GM18951 (cell line): ENCODE data around the gene BDNF.
"Not testable (repeated sequence)": the region's sequence is repeated elsewhere in the genome, so short reads cannot be mapped to it uniquely, and the experiment has no call there.

Experiments used
- POLR2A ChIP-seq: IDR thresholded peaks from 4 replicates; pipeline ENCODE4 v1.6.1; 2011; ENCODE audit warnings: mild to moderate bottlenecking; ENCODE audit not compliant: insufficient read length, insufficient read depth; ENCODE audit errors: extremely low read depth
- in situ Hi-C: fragments of 300-500 bp; cut with MboI; formaldehyde crosslinking; loops from one replicate; pipeline ENCODE4 v1.12.0; 2022; ENCODE audit warnings: low sequenced_read_pairs, mixed read lengths, inconsistent platforms; ENCODE audit not compliant: unreplicated experiment

Gene BDNF

DNA sequence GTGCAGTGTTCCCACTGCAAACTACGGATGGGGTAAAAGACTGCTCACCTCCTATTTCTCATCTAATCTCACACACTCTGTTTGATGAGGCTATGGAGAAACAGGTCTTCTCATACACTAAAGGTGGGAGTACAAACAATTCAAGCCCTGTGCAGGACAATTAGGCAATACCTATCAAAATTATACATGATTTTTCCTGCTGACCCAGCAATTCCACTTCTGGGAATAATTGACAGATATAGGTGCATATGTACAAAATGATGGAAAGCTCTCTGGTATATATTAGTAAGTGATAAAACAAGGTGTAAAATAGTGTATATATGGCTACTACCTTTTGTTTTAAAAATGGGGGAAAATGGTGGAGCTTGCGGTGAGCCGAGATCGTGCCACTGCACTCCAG is 23.1 kb downstream of the BDNF start:
- TF ChIP-seq POLR2A: no peak
- in situ Hi-C loops: loop anchor here (25.0 kb wide), 1 partner anchor 1010 kb away; no protein-coding TSS in a partner anchor

DNA sequence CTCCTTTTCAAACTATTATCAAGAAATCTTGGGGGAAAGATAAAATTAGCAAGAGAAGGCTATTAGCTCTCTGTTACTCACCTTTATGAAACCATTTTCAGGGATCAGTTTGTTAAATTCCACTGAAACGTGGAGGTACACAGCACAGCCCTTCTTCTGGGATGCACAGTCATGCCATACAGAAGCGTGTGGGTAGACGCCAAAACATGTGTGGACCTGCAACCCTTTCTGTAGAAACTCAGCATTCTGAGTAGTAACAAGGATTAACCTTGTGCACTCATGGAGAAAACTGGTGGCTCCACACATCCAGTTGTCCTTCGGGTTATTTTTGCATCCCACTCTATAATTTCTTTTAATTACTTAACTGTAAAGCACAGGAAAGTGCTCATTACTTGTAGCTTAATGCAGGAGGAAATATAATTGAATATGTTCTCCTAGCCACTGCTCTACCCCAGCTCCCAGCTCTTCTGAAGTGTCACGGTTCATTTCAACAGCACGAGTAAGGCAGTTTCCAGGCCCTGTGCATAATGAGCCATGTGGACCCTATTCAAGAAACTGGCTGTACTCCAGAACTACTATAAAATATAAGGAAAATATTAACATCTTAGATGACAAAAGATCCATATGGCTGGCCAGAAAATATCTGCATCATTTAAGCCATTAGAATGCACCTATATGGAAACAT is 26.1 kb downstream of the BDNF start:
- no peak for TF ChIP-seq POLR2A
- in situ Hi-C loops: no loop called here

DNA sequence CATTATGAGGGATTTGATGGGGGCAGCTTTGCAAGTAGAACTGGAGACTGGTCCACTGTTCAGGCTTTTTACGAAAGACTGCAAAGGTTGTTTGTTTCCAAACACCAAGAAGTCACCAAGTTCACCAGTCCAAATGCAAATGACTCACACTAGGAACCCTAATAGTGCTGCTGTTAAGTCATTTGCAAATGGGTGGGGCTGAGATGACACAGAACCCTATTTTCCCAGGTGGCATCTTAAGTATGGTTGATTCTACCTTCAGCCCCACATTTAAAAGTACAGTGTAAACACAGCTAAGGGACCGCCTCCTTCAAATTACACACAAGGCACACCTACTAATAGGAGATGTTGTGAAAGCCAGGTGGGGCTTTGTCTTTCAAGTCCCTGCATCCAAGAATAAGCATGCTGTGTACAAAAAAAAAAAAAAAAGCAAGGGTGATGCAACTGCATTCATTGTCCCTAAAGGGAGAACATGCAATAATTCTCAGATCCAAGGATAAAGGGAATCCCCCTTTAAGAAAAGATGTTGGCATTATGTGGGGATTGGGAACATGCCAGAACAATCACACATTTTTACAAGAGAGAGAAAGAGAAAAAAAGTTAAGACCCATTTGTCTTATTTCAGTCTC is 27.3 kb downstream of the BDNF start:
- TF ChIP-seq POLR2A: no peak
- in situ Hi-C loops: no loop called here

DNA sequence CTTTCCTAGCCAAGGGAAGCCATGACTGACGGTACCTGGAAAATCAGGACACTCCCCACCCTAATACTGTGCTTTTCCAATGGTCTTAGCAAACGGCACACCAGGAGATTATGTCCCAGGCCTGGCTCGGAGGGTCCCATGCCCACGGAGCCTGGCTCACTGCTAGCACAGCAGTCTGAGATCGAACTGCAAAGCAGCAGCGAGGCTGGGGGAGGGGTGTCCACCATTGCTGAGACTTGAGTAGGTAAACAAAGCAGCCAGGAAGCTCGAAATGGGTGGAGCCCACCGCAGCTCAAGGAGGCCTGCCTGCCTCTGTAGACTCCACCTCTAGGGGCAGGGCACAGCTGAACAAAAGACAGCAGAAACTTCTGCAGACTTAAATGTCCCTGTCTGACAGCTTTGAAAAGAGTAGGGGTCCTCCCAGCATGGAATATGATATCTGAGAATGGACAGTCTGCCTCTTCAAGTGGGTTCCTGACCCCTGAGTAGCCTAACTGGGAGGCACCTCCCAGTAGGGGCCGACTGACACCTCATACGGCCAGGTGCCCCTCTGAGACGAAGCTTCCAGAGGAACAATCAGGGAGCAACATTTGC is 34.6 kb downstream of the BDNF start:
- in situ Hi-C loops: not testable (repeated sequence)

DNA sequence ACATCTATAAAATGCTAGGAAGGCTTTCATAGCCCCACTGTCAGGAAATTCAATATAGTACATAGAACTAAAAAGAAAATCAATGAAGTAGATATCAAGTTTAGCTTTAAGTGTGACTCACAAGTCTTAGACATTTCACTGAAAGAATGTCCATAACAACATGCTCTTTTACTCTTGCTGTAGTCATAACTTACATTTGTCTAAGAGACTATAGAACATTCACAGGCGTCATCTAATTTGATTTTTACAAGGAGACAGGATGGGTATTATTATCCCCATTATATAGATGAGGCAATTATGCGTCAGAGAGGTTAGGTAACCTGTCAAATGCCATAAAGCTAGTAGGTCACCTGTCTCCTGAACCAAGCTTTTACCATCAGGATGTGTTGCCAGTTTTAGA is 36.9 kb downstream of the BDNF start:
- no peak for TF ChIP-seq POLR2A
- in situ Hi-C loops: no loop called here

DNA sequence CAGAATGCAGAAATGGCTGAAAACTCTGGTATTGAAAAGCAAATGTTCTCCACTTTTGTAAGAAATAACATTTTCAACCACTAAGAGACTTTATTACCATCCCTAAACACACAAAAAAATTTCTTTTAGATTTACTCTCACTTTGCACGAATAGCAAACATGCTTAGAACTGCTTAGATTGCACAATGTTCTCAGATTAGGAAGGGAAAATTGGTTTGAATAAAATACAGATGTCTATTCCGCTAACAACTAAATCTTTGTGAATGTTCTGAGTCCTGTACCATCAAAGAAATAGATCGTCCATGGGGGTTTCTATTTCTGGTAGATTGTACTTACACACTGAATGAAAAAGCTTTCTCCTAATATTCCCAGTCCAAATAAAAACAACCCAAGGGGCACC is 40.1 kb downstream of the BDNF start:
- in situ Hi-C loops: no loop called here
- TF ChIP-seq POLR2A: no peak

DNA sequence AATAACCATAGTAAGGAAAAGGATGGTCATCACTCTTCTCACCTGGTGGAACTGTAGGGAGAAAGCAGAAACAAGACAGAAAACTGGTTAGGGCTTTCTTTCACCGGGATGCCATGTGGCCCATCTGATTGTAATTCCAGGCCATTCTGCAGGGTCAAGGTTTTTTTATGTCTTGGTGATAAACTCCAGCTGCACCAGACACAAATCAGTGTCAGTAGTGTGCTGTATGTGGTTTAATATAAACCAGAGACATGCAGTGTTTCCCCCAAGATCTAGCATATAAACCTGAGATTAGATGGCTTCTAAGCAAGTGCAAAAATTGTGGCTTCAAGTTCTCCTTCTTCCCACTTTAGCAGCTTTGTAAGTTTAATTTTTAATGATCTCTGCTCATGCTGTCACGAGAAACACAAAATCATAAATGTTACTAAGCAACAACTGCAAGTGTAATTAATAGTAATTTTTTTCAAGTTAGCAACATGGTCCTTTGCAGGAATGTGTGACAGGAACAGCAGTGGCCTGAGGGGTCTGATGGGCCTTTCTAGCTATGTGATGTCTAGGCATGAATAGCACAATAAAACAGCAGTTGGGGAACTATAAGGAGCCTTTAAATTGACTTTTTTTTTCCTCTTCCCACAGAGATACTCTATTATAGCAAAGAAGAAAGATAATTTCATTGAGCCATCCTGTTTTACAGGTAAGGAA is 41.6 kb downstream of the BDNF start:
- in situ Hi-C loops: no loop called here
- no peak for TF ChIP-seq POLR2A

DNA sequence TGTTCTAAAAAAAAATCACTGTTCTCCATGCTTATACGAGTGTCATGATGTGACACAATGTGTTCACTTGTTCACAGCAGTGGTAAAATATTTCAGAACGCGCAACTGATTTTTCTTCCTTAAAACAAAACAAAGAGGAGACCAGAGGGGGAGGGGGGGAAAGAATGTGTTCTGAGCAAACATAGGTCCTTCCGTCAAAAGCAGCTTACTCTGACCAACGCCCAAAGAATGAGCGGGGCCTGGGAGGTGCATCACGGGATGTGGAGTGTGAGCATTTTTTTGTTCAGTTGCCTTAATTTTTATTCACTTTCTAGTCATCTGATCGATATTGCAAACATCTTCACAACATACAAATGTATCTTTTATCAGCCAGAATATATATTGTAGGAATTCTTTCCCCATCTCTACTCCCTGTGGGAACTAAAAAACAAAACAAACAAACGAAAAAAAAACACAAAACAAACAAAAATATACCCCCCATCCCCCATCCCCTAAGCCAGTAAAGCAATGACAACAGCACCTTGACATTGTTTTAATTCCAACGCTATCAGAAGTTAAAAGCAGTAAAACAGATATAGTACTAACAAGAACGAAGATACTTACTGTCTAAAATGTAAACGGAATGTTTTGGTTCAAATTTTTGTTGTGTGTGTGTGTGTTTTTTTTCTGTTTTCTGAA is 43.3 kb downstream of the BDNF start:
- no peak for TF ChIP-seq POLR2A
- in situ Hi-C loops: no loop called here

DNA sequence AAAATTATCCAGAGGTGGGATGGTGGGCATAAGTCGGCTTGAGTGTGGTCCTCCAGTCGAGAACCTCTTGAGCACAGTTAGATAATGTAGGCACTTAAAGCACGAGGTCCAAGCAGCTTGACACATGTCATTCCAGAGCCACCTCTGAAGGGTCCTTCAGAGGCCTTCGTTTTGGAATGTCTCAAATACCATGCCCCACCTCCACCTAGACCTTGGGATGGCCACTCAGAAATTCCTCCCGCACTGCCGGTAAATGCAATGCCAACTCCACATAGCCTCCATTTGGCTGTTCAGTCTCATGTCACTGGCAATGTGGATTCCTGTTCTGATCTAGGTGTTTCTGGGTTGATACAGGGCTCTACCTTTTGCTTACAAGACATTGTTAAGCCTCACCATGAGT is 43.9 kb downstream of the BDNF start:
- in situ Hi-C loops: no loop called here
- TF ChIP-seq POLR2A: no peak

DNA sequence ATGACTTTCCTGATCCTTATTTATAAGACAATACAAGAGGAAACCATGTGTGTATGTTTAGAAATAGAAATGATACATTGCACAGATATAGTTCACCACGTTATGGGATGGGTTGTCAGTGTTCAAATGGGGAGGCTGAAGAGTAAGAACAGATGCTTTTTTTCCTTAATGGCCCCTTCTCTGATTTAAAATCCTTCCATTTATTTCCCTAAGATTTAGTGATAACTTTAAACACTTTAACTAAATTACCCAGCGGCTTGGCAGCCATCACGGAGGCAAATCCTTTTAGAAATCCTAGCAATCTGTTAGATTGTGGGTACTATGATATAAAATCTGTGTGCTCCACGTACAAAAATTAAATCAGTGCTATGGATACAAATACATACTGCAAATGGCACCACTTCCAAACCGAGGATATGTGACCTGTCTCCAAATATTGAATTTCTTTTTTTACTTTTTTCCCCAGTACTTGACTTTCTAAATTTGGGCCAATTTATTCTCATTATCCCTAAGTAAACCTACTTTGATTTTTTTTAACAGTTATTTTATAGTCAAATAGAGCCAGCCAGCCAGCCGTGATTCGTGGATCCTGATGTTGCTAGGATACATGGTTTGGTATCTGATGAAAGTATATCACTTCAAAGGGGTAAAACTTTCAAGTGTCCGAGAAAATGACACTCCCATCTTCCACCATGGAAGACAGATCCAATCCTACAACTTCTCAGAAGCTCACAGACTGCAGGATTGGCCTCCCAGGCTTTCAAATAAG is 46.1 kb downstream of the BDNF start:
- in situ Hi-C loops: no loop called here
- TF ChIP-seq POLR2A: no peak

DNA sequence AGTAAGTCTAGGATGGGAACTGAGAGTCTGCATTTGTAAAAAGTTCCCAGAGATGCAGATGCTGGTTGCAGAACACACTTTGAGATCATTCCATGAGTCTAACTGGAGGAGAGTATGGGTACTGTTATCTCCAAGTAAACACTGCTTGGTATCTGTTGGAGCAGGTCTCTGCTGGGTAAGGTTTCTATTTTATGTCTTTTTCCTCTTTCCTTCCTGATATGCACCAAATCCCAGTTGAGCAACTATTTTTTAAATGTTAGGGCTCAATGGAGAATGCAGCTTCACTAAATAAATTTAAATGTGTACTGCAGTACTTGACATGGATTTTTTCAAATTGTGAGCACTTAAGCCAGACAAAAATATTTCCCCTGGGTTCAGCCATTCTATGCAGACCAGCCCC is 48.5 kb downstream of the BDNF start:
- in situ Hi-C loops: no loop called here
- no peak for TF ChIP-seq POLR2A

DNA sequence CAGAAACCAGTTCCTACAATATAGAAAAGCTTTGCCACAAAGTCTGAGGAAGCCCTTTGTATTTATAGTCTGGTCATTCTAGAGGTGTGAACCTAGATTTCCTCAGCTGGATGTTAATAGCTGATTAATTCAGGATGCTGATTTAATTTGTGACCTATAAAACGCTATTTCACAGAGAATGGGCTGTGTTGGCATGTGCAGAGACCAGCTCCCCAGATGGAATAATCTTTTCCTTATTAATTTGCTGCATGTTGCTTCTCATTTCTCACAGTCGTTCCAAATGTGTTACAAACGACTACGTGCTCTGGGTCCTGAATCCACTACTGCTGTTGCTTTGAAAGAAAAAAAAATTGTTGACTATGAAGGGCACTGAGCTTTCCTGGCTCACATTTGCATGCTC is 49.3 kb downstream of the BDNF start:
- in situ Hi-C loops: no loop called here

More for the DNA sequence above, 49.3 kb downstream of the BDNF start:
- no peak for TF ChIP-seq POLR2A
